RWPE1 (cell line): ENCODE data around the gene ANKRD36C.
"Not testable (repeated sequence)": the region's sequence is repeated elsewhere in the genome, so short reads cannot be mapped to it uniquely, and the experiment has no call there.

Experiments
- CTCF ChIA-PET: fragments of 350-600 bp; sonication (Branson Sonifier 250); formaldehyde crosslinking; extraction: SDS; loops from one replicate; lab custom pipeline; 2021; lab: Yijun Ruan, JAX
- POLR2A ChIA-PET: fragments of 400-600 bp; formaldehyde crosslinking; extraction: SDS; loops from one replicate; lab custom pipeline; 2020; ENCODE audit warnings: antibody characterized with exemption; ENCODE audit not compliant: low non-redundant PET; lab: Yijun Ruan, JAX
- DNase-seq: peaks from one replicate; pipeline ENCODE4 v3.0.0; 2012; ENCODE audit warnings: low spot score
- H3K27ac ChIP-seq: fragments of 450-650 bp; 2 replicates; pipeline ENCODE4 v1.5.1; 2017
- TF ChIP-seq, protein P1 (sequence below): fragments of 450-650 bp; conservative IDR thresholded peaks from 2 replicates; pipeline ENCODE4 v1.5.1; 2017; ENCODE audit warnings: low read depth, mild to moderate bottlenecking

The ANKRD36C gene

DNA sequence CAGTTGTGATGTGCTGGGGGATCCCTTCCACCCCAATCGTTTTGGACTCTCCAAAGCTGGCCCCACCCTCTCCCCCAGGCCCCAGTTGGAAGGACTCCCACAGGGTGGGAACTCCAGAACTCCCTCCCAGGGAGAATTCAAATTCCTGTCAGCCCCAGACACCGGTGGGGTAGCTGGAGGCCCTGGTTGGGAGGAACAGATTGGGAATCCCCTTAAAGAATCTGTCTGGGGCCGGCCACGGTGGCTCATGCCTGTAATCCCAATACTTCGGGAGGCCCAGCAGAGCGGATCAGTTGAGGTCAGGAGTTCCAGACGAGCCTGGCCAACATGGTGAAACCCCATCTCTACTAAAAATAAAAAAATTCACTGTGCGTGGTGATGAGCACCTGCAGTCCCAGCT is 155.5 kb downstream of the ANKRD36C start:
- H3K27ac ChIP-seq = no peak overlapping the region
- CTCF ChIA-PET = no interaction called here
- POLR2A ChIA-PET = no interaction called here
- TF ChIP-seq, protein P1, sequence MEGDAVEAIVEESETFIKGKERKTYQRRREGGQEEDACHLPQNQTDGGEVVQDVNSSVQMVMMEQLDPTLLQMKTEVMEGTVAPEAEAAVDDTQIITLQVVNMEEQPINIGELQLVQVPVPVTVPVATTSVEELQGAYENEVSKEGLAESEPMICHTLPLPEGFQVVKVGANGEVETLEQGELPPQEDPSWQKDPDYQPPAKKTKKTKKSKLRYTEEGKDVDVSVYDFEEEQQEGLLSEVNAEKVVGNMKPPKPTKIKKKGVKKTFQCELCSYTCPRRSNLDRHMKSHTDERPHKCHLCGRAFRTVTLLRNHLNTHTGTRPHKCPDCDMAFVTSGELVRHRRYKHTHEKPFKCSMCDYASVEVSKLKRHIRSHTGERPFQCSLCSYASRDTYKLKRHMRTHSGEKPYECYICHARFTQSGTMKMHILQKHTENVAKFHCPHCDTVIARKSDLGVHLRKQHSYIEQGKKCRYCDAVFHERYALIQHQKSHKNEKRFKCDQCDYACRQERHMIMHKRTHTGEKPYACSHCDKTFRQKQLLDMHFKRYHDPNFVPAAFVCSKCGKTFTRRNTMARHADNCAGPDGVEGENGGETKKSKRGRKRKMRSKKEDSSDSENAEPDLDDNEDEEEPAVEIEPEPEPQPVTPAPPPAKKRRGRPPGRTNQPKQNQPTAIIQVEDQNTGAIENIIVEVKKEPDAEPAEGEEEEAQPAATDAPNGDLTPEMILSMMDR = no peak
- no peak for DNase-seq

DNA sequence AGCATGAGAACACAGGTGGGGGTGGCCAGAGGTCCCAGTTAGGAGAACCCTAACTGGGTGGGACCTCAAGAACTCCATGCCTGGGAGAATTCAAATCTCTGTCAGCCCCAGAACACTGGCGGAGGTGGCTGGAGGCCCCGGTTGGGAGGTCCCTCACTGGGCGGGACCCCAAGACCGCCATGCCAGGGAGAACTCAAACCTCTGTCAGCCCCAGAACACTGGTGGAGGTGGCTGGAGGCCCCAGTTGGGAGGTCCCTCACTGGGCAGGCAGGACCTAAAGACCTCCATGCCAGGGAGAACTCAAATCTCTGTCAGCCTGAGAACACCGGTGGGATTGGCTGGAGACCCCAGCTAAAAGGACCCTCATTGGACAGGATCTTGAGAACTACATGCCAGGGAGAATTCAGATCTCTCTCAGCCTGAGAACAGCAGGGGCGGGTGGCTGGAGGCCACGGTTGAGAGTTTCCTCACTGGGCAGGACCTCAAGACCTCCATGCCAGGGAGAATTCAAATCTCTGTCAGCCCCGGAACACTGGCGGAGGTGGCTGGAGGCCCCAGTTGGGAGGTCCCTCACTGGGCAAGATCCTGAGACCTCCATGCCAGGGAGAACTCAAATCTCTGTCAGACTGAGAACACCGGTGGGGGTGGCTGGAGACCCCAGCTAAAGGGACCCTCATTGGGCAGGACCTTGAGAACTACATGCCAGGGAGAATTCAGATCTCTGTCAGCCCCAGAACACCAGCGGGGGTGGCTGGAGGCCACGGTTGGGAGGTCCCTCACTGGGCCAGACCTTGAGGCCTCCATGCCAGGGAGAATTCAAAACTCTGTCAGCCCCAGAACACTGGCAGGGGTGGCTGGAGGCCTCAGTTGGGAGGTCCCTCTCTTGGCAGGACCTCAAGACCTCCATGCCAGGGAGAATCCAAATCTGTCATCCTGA is 157.3 kb downstream of the ANKRD36C start:
- DNase-seq, H3K27ac ChIP-seq, POLR2A ChIA-PET, CTCF ChIA-PET: not testable (repeated sequence)

DNA sequence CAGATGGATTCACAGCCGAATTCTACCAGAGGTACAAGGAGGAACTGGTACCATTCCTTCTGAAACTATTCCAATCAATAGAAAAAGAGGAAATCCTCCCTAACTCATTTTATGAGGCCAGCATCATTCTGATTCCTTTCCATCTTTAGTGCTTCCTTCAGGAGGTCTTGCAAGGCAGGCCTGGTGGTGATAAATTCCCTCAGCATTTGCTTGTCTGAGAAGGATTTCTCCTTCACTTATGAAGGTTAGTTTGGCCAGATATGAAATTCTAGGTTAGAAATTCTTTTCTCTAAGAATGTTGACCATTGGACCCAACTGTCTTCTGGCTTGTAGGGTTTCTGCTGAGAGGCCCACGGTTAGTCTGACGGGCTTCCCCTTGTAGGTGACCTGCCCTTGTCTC is 167.4 kb downstream of the ANKRD36C start:
- CTCF ChIA-PET, POLR2A ChIA-PET, DNase-seq, H3K27ac ChIP-seq: not testable (repeated sequence)

DNA sequence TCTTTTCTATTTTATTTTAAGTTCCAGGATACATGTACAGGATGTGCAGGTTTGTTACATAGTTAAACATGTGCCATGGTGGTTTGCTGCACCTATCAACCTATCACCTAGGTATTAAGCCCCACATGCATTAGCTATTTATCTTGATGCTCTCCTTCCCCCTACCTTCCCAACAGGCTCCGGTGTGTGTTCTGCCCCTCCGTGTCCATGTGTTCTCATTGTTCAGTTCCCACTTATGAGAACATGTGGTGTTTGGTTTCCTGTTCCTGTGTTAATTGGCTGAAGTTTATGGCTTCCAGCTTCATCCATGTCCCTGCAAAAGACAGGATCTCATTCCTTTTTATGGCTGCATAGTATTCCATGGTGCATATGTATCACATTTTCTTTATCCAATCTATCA is 174.1 kb downstream of the ANKRD36C start:
- POLR2A ChIA-PET, DNase-seq, CTCF ChIA-PET, H3K27ac ChIP-seq: not testable (repeated sequence)

DNA sequence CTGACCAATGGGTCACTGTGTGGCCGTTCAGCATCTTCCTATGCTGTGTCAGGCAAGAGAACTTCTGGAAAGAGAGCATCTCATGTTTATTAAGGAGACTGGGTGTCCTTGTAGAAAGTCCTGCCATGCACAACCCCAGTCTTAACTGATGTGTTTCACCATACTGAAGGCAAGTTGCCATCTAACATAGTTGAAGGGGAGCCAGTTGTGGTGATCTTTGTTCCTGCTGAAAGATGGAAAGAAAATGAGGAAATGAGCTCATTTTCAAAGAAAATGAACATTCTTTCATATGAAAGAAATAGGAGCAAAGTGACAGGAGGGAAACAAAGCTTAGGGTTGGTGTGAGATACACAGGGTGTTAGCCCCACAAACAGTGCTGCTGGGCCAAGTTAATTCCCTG is 178.3 kb downstream of the ANKRD36C start:
- CTCF ChIA-PET, POLR2A ChIA-PET, H3K27ac ChIP-seq, DNase-seq: not testable (repeated sequence)

DNA sequence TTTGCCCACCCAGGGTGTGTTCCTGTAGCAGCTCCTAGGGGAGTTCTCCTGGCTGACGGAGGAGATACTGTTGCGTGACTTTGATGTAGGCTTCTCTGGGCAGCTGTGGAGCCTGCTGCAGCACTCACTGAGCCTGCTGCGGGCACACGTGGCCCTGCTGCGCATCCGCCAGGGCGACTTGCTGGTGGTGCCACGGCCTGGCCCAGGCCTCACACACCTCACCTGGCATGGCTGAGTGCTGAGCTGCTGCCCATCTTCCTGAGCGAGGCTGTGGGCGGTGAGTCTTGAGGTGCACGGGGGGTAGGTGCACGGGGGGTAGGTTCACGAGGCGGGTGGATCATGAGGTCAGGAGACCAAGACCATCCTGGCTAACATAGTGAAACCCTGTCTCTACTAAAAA is 191.7 kb downstream of the ANKRD36C start:
- ChIA-PET CTCF (no interaction called here), POLR2A (no interaction called here)
- no peak for DNase-seq
- TF ChIP-seq, protein P1 = no peak
- H3K27ac ChIP-seq = no peak overlapping the region

DNA sequence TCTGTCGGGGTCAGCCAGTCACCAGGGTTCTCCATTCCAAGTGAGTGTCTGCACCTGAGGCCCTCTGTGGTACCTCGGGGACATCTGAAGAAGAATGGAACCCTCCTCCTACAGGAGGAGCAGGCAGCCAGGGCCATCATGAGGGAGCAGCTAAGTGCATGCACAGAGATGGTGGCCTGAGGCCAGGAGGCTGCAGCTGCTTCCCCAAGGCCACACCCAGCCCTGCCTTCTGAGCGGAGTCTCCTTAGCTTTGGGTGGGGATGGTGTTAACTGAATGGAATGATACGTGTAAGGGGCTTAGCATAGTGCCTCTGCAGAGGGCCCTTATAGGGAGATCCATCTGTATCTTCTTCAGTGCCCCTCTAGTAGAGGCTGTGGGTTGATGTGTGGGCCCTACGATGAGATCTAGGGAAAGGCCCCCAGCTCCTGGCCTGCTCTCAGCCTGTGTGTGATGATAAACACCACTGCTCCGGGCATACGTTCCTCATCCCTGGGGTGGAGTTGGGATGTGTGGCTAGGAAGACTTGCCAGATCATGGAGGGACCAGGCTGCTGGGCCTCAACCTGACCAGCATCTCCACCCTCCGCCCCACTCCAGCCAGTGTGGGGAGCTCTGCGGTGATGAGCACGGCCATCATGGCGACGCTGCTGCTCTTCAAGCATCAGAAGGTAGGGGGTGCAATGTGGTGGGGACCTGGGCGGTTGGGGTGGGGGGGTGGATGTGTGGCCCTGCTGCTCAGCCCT is 192.3 kb downstream of the ANKRD36C start:
- POLR2A ChIA-PET = not testable (repeated sequence)

DNA sequence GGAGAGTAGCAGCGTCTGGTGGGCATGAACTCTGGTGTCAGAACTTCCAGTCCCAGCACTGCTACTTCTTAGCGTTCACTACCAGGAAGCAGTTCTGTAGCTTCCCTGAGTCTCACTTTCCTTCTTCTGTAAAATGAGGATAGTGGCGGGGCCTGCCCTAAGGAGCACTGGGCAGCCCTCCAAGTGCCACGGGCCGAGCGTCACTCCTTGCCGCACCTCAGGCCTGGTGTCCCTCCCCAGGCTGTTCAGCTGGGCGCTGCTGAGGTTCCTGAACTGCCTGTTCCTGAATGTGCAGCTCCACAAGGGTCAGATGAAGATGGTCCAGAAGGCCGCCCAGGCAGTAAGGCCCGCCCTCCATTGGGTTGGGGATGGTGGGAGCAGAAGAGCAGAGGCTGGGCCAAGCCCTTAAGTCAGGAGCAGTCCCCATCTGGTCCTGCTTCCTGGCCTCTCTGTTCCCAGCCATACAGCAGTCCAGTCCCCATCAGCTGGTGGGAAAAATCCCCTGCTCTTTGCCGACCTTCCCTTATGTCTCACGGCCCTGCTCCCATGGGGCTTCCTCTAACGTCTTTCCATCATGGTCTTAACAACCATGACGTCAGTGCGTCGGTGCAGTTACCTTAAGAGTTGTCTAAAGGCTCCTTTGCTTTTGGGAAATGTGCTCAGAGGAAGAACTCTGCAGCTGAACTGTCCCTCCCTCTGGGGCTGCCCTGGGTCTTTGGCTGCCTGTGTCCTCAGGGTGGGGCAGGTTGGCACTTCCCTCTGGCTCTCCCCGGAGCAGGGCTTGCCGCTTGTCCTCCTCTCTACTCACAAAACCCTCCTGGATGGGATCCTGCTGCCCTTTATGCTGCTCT is 195.2 kb downstream of the ANKRD36C start:
- H3K27ac ChIP-seq, DNase-seq, POLR2A ChIA-PET, CTCF ChIA-PET: not testable (repeated sequence)

More for the DNA sequence above, 192.3 kb downstream of the ANKRD36C start:
- H3K27ac ChIP-seq, DNase-seq, CTCF ChIA-PET: not testable (repeated sequence)

DNA sequence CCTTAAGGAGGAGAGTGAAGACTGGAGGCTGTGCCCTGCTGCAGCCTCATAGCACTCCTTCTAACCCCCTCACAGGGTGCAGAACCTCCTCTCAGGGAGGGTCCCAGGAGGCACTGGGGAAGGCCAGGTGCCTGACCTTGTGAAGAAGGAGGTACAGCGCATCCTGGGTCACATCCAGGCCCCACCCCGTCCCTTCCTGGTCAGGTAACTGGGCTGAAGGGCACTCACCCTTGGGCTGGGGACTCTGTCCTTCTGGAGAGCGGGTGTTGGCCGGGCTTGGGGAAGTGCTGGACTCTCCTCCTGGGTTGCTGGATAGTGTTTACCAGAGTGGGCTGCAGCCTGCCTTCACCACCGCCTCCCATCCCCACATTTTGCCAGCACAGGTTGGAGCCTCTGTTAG is 197.7 kb downstream of the ANKRD36C start:
- CTCF ChIA-PET, DNase-seq, H3K27ac ChIP-seq, POLR2A ChIA-PET: not testable (repeated sequence)

DNA sequence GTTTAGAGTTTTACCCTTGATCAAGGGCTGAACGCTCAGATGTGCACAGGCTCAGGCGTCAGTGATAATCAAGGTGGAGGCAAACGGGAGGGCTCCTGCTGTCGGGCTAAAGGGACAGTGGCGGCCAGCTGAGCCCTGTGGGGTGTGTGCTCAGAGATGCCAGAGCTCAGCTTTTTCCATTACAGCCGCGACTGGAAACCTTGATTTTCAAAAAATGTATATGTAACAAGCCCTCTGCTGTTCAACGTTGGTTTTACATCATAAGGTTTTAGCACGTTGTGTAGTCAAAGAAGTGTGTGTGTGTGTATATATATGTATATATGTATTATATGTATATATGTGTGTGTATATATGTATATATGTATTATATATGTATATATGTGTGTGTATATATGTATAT is 201.4 kb downstream of the ANKRD36C start:
- CTCF ChIA-PET, DNase-seq, POLR2A ChIA-PET, H3K27ac ChIP-seq: not testable (repeated sequence)

DNA sequence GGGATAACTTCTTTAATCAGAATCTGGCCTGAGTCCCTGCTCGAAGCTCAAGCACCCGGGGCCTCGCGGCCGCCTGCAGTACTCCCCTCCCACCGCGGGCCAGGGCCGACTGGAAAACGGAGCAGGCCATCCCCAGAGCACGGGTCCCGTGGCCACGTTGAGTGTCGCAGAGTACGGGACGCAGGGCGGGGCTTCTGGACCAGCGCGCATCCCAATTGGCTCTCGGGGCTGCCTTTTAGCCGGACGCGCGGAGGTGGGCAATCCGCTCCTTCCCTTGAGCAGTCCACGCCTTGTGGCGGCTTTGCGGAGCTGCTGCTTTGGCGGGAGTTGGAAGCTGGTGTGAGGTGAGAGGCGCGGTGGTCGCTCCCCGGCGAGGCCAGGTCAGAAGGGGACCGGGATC is 202.2 kb downstream of the ANKRD36C start:
- H3K27ac ChIP-seq, DNase-seq, CTCF ChIA-PET, POLR2A ChIA-PET: not testable (repeated sequence)

DNA sequence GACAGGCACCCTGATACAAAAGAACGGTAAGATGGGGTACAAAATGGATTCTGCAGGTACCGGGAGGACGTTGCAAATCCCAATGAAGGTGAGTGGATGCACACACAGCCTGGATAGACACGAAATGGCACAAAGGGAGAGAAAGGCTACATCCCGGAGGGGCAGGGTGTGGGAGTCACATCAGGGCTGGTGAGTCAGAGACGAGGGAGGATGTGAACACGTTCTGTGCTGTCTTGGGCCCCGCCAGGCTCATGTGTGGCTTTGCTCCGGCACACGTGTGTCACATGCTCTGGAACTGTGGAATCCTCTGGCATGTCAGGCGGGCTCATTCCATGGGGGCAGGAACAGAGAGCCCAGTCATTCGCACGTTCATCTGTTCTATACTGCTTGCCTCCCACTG is 203.0 kb downstream of the ANKRD36C start:
- CTCF ChIA-PET, H3K27ac ChIP-seq, POLR2A ChIA-PET, DNase-seq: not testable (repeated sequence)
